Memory B cell (primary cell): Measurements from ENCODE around the gene TUBG2.
A peak's percentile ranks its signal among the peaks of the same experiment; 100 is the strongest.

Experiments used
- ATAC-seq: fragments of 150-1000 bp; cut with Tn5 transposase; 2 replicates; pipeline ENCODE4 v1.10.0; 2021; ENCODE audit warnings: low read depth, mild to moderate bottlenecking, moderate library complexity
- DNase-seq, 2 donors: peaks; one replicate each; pipeline ENCODE4 v3.0.0; 2022; ENCODE audit warnings: low spot score in 2 of 2
- H3K27ac Mint-ChIP-seq: one replicate; pipeline ENCODE4 v1.8.0; 2022; ENCODE audit warnings: mild to moderate bottlenecking, moderate library complexity, mixed read lengths
- H3K27me3 Mint-ChIP-seq: one replicate; pipeline ENCODE4 v1.8.0; 2022; ENCODE audit warnings: mixed read lengths
- H3K36me3 Mint-ChIP-seq: one replicate; pipeline ENCODE4 v1.8.0; 2022; ENCODE audit warnings: mild to moderate bottlenecking, mixed read lengths
- H3K4me1 Mint-ChIP-seq: one replicate; pipeline ENCODE4 v1.8.0; 2022; ENCODE audit warnings: mixed read lengths
- H3K4me3 Mint-ChIP-seq: one replicate; pipeline ENCODE4 v1.8.0; 2022; ENCODE audit warnings: mild to moderate bottlenecking, moderate library complexity, mixed read lengths
- H3K9me3 Mint-ChIP-seq: one replicate; pipeline ENCODE4 v1.8.0; 2022; ENCODE audit warnings: mixed read lengths

Gene TUBG2

GRCh38 chr17:42677921-42678781 is 19.1 kb downstream of the TUBG2 start:
- Mint-ChIP-seq H3K27me3 (peaks cover 10% of the 10 kb centered on the region), H3K4me3 (peak overlapping the region; percentile 84), H3K36me3 (no peaks in the 10 kb centered on the region), H3K9me3 (no peaks in the 10 kb centered on the region), H3K27ac (peak overlapping the region; percentile 74), H3K4me1 (peaks cover 45% of the 10 kb centered on the region)
- DNase-seq (peak; percentile 74 to 78), ATAC-seq (peak; percentile 26)

GRCh38 chr17:42678951-42679491 is 19.9 kb downstream of the TUBG2 start:
- H3K4me3 Mint-ChIP-seq: peak overlapping the region; percentile 85
- peaks cover 48% of the 10 kb centered on the region for H3K4me1 Mint-ChIP-seq
- no peaks in the 10 kb centered on the region for H3K36me3 Mint-ChIP-seq
- no peak overlapping the region for H3K27ac Mint-ChIP-seq
- DNase-seq (peak in 1 of 2 donors; percentile 32), ATAC-seq (no peak)
- H3K27me3 Mint-ChIP-seq: peaks cover 10% of the 10 kb centered on the region
- no peaks in the 10 kb centered on the region for H3K9me3 Mint-ChIP-seq

GRCh38 chr17:42679492-42680330 is 20.6 kb downstream of the TUBG2 start:
- H3K4me1 Mint-ChIP-seq: peaks cover 42% of the 10 kb centered on the region
- H3K36me3 Mint-ChIP-seq: no peaks in the 10 kb centered on the region
- peak overlapping the region; percentile 85 for H3K4me3 Mint-ChIP-seq
- ATAC-seq (peak; percentile 46), DNase-seq (peak; percentile 70 to 74)
- H3K27me3 Mint-ChIP-seq: peaks cover 6% of the 10 kb centered on the region
- peak overlapping the region; percentile 58 for H3K27ac Mint-ChIP-seq
- no peaks in the 10 kb centered on the region for H3K9me3 Mint-ChIP-seq

- no peak overlapping the region for H3K27ac Mint-ChIP-seq
- H3K36me3 Mint-ChIP-seq: no peaks in the 10 kb centered on the region
- H3K27me3 Mint-ChIP-seq: peaks cover 6% of the 10 kb centered on the region
- H3K9me3 Mint-ChIP-seq: no peaks in the 10 kb centered on the region
- H3K4me1 Mint-ChIP-seq: peaks cover 41% of the 10 kb centered on the region
- no peak for ATAC-seq
- no peak for DNase-seq
- peak overlapping the region; percentile 85 for H3K4me3 Mint-ChIP-seq
Measured at GRCh38 chr17:42680331-42680808, 21.3 kb downstream of the TUBG2 start.

GRCh38 chr17:42681976-42682721 is 23.1 kb downstream of the TUBG2 start, which contains the start of gene CNTNAP1:
TSS of gene CNTNAP1 (plus strand) at chr17:42682531. CDS start at chr17:42682830, 299 bp downstream.
- Mint-ChIP-seq H3K27me3 (no peaks in the 10 kb centered on the region), H3K4me3 (peak within 1 kb of the TSS; percentile 90), H3K36me3 (peaks cover 6% of the 10 kb centered on the region), H3K9me3 (no peaks in the 10 kb centered on the region), H3K4me1 (peaks cover 34% of the 10 kb centered on the region), H3K27ac (peak within 1 kb of the TSS; percentile 76)
- DNase-seq: peak in 1 of 2 donors; percentile 27
- peak; percentile 21 for ATAC-seq

- DNase-seq: peak in 1 of 2 donors; percentile 27
- Mint-ChIP-seq H3K4me1 (peaks cover 31% of the 10 kb centered on the region), H3K9me3 (no peaks in the 10 kb centered on the region), H3K27me3 (no peaks in the 10 kb centered on the region), H3K4me3 (peak overlapping the region; percentile 90), H3K36me3 (peaks cover 6% of the 10 kb centered on the region), H3K27ac (peak overlapping the region; percentile 18)
- no peak for ATAC-seq
Measured at GRCh38 chr17:42682722-42683403, 23.8 kb downstream of the TUBG2 start.

- Mint-ChIP-seq H3K4me3 (peak overlapping the region; percentile 90), H3K27ac (no peak overlapping the region), H3K9me3 (no peaks in the 10 kb centered on the region), H3K36me3 (peaks cover 6% of the 10 kb centered on the region), H3K4me1 (peaks cover 27% of the 10 kb centered on the region), H3K27me3 (no peaks in the 10 kb centered on the region)
- DNase-seq (no peak), ATAC-seq (peak; percentile 6)
Measured at GRCh38 chr17:42683407-42684034, 24.4 kb downstream of the TUBG2 start.

- DNase-seq: no peak
- no peak overlapping the region for H3K27ac Mint-ChIP-seq
- no peaks in the 10 kb centered on the region for H3K27me3 Mint-ChIP-seq
- peaks cover 23% of the 10 kb centered on the region for H3K4me1 Mint-ChIP-seq
- H3K9me3 Mint-ChIP-seq: no peaks in the 10 kb centered on the region
- no peak for ATAC-seq
- H3K4me3 Mint-ChIP-seq: no peak overlapping the region
- peaks cover 6% of the 10 kb centered on the region for H3K36me3 Mint-ChIP-seq
Measured at GRCh38 chr17:42684929-42685556, 26.0 kb downstream of the TUBG2 start.

GRCh38 chr17:42685831-42686230 is 26.7 kb downstream of the TUBG2 start:
- Mint-ChIP-seq H3K4me3 (no peak overlapping the region), H3K27me3 (no peaks in the 10 kb centered on the region), H3K9me3 (no peaks in the 10 kb centered on the region), H3K4me1 (peaks cover 19% of the 10 kb centered on the region), H3K36me3 (peaks cover 6% of the 10 kb centered on the region), H3K27ac (no peak overlapping the region)
- no peak for DNase-seq
- no peak for ATAC-seq

GRCh38 chr17:42686520-42687128 is 27.5 kb downstream of the TUBG2 start:
- Mint-ChIP-seq H3K4me1 (peaks cover 14% of the 10 kb centered on the region), H3K27ac (no peak overlapping the region), H3K9me3 (no peaks in the 10 kb centered on the region), H3K4me3 (no peak overlapping the region), H3K36me3 (peaks cover 8% of the 10 kb centered on the region), H3K27me3 (no peaks in the 10 kb centered on the region)
- ATAC-seq: no peak
- DNase-seq: no peak

- Mint-ChIP-seq H3K27ac (no peak overlapping the region), H3K36me3 (peaks cover 10% of the 10 kb centered on the region), H3K4me1 (peaks cover 7% of the 10 kb centered on the region), H3K4me3 (no peak overlapping the region), H3K27me3 (no peaks in the 10 kb centered on the region), H3K9me3 (no peaks in the 10 kb centered on the region)
- no peak for ATAC-seq
- no peak for DNase-seq
Measured at GRCh38 chr17:42687707-42688320, 28.7 kb downstream of the TUBG2 start.
